Adipose tissue (tissue), 3 donors: ENCODE results near the gene FERD3L. TPM values are rescaled to one million over a fixed set of nuclear protein-coding genes. Genes with fewer than 3 reads are reported as not detected.

ENCODE experiments used
- H3K27ac ChIP-seq: one replicate; pipeline ENCODE4 v1.5.1; 2013; ENCODE audit warnings: low read depth, low read length
- WGBS, 3 donors: extraction: QIAGEN DNeasy Blood & Tissue Kit; methylation state at CpG; one replicate each; pipeline ENCODE4 v1.1.7; 2013; 5-methylcytosine and 5-hydroxymethylcytosine counted together
- polyA plus RNA-seq, 3 donors: library from polyadenylated mRNA; stranded (reverse); fragments of 200-250 nt; gene quantifications; one replicate each; pipeline ENCODE4 v1.2.3, GENCODE V29; 2013
- donor health status: healthy with polysubstance abuse.
- donor health status: Bipolar disorder and iron deficiency.
- donor health status: healthy.

The FERD3L gene
- polyA plus RNA-seq, 3 donors, result not detected

GRCh38 chr7:19106241-19107080 lies 38.8 kb downstream of the FERD3L start:
- H3K27ac ChIP-seq, result no peak overlapping the region
- WGBS, 3 donors, result 3 to 7% (median 5%) methylated on average over 48 to 49 of the region's 49 CpGs

GRCh38 chr7:19105546-19105945 lies 39.7 kb downstream of the FERD3L start:
- no peak overlapping the region for H3K27ac ChIP-seq
- 23 to 32% (median 30%) methylated on average over 4 of the region's 4 CpGs for WGBS, 3 donors

DNA sequence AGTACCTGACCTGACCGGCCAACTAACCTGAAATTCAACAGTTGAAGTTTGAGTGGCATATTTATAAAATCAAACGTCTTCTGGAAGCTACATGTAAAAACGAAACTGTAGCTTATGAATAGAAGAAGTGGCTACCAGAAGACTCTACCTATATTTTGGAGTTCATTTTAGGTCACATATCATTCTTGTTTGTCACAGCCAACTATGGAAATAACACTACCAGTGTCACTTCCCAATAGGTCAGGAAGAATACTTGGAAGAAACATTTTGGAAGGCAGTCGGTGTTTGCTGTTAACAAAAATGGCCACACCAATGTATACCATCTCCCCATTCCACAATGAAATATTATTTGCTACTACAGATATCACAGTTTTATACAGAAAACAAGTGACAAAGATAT lies 40.4 kb downstream of the FERD3L start:
- WGBS, 3 donors, result 55 to 60% (median 56%) methylated on average over 4 of the region's 4 CpGs
- H3K27ac ChIP-seq, result no peak overlapping the region

GRCh38 chr7:19102884-19103283 lies 42.3 kb downstream of the FERD3L start:
- no peak overlapping the region for H3K27ac ChIP-seq
- WGBS, 3 donors, result 70 to 87% (median 81%) methylated on average over 4 of the region's 4 CpGs

DNA sequence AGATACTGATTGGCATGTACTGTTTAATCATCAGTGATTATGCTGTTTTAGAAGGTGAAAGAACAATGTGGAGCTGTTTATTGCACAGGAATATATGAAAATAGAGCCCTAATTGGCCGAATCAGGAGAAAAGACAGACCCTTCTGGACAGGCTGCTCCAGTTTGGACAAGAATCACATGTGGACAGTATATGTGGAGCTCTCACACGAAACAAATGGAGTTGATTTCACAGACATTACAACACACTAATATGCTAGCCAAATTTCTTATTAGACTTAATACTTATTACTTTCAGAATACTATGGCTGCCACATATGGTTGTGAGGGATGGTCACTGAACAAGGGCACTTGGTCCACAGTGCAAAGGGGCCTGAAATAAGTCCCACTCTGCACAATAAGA lies 43.3 kb downstream of the FERD3L start:
- 57 to 67% (median 65%) methylated on average over 2 of the region's 2 CpGs for WGBS, 3 donors
- no peak overlapping the region for H3K27ac ChIP-seq

- H3K27ac ChIP-seq, result no peak overlapping the region
- WGBS, 3 donors, result 73 to 78% (median 73%) methylated on average over 1 of the region's 1 CpG
These were observed 43.7 kb downstream of the FERD3L start for GRCh38 chr7:19101472-19101871.

DNA sequence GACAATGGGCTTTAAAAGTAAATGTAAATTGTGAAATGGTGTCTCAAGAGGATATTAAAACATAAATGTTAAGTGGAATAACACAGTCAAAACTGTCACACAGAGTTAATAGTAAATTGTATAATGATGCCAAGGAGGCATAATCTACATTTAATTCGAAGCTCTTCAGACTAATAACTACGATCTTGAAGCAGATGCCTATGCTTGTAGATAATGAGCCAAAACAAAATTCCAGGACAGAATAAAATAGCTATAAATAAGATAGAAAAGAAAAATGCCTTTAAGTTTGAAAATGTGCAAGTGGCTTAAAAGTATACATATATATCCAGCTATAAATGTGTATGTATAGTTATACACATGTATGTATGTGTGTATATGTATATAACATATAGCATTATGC lies 45.3 kb downstream of the FERD3L start:
- no peak overlapping the region for H3K27ac ChIP-seq
- 63 to 75% (median 63%) methylated on average over 2 of the region's 2 CpGs for WGBS, 3 donors

DNA sequence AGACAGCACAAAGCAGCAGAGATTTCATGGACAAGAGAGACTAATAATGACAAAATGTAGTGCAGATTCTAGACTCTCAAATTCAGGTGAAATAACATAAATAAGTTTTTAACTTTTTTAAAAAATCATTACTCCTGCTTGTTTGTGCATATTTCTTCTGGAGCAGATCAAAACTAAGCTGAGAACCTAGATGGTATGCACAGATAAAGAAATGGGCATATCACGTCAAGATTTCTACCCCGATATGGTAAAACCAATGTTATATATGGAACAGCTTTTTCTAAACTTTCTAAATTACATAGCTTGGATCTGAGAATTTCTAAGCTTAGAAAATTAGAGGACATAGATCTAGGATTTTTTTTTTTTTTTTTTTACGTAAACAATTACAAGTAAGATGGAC lies 46.0 kb downstream of the FERD3L start:
- WGBS, 3 donors, result 83 to 91% (median 85%) methylated on average over 3 of the region's 3 CpGs
- no peak overlapping the region for H3K27ac ChIP-seq

DNA sequence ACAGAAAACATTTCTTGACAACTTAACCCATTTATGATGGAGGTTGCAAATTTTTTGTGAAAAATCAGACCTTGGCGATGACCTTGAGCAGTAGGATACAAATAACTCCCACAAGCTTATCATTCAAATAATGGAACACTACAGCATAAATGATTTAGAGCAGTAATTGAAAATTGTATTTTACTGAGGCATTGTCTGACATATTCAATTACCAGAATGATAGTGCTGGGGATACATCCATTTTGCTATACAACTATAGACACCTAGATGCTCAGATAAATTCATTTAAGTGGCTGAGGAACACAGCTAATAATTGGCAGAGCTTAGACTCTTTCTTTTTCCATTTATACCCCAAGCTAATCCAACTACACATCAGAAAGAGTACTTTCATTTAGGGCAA lies 46.7 kb downstream of the FERD3L start:
- H3K27ac ChIP-seq, result no peak overlapping the region
- WGBS, 3 donors, result 64 to 93% (median 91%) methylated on average over 1 of the region's 1 CpG

- H3K27ac ChIP-seq, result no peak overlapping the region
- 73 to 82% (median 82%) methylated on average over 9 of the region's 9 CpGs for WGBS, 3 donors
These were observed 47.8 kb downstream of the FERD3L start for GRCh38 chr7:19097165-19098055.

- WGBS, 3 donors, result 70 to 84% (median 84%) methylated on average over 5 of the region's 5 CpGs
These were observed 49.8 kb downstream of the FERD3L start for GRCh38 chr7:19095353-19095860.

More at GRCh38 chr7:19095353-19095860, 49.8 kb downstream of the FERD3L start:
- no peak overlapping the region for H3K27ac ChIP-seq

Other genes with a start within 250 kb of the FERD3L start
- 10 to 100 TPM in 2 of 3 donors, 1 to 10 TPM in 1; 1.4 to 31.8 (median 26.3) TPM for gene TWIST1, start 27.8 kb downstream of the FERD3L start, polyA plus RNA-seq